DMS 273 treated with DMSO at 0.1 percent for 48 hours (cell line): ENCODE data around the gene SNX30.

Source experiments
- DNase-seq: peaks from one replicate; lab custom pipeline; 2025; lab: John Stamatoyannopoulos, UW

SNX30 gene

GRCh38 chr9:112885324-112885723, 134.8 kb downstream of the SNX30 start:
- DNase-seq: no peak

- DNase-seq: no peak
Observed at GRCh38 chr9:112886351-112886750, 135.8 kb downstream of the SNX30 start.

- DNase-seq: no peak
Observed at GRCh38 chr9:112887381-112887780, 136.8 kb downstream of the SNX30 start.

- no peak for DNase-seq
Observed at GRCh38 chr9:112890106-112891081, 139.8 kb downstream of the SNX30 start, which contains the start of gene SLC46A2. Gene SLC46A2, minus strand, starts transcription at chr9:112890876. Its CDS starts 195 bp downstream, at chr9:112890681.

- DNase-seq: no peak
Observed at GRCh38 chr9:112891521-112891920, 141.0 kb downstream of the SNX30 start.

GRCh38 chr9:112892981-112893380, 142.4 kb downstream of the SNX30 start:
- no peak for DNase-seq

- no peak for DNase-seq
Observed at GRCh38 chr9:112894041-112894440, 143.5 kb downstream of the SNX30 start.

- no peak for DNase-seq
Observed at GRCh38 chr9:112894699-112895098, 144.1 kb downstream of the SNX30 start.

- DNase-seq: no peak
Observed at GRCh38 chr9:112896131-112896530, 145.6 kb downstream of the SNX30 start.

GRCh38 chr9:112898872-112899311, 148.3 kb downstream of the SNX30 start:
- DNase-seq: no peak

- no peak for DNase-seq
Observed at GRCh38 chr9:112900488-112900887, 149.9 kb downstream of the SNX30 start.

- no peak for DNase-seq
Observed at GRCh38 chr9:112900901-112901300, 150.3 kb downstream of the SNX30 start.

GRCh38 chr9:112905084-112905483, 154.5 kb downstream of the SNX30 start:
- no peak for DNase-seq

- DNase-seq: no peak
Observed at GRCh38 chr9:112911736-112912135, 161.2 kb downstream of the SNX30 start.

- DNase-seq: no peak
Observed at GRCh38 chr9:112912636-112913035, 162.1 kb downstream of the SNX30 start.

GRCh38 chr9:112913326-112913725, 162.8 kb downstream of the SNX30 start:
- DNase-seq: no peak

- DNase-seq: no peak
Observed at GRCh38 chr9:112914524-112914923, 164.0 kb downstream of the SNX30 start.

GRCh38 chr9:112917047-112917986, 166.8 kb downstream of the SNX30 start:
- DNase-seq: no peak

- no peak for DNase-seq
Observed at GRCh38 chr9:112917987-112918362, 167.4 kb downstream of the SNX30 start.

GRCh38 chr9:112921549-112921948, 171.0 kb downstream of the SNX30 start:
- DNase-seq: no peak
